DND-41 (cell line): ENCODE results near the gene MSH5.

Experiments used
- CTCF ChIP-seq: IDR thresholded peaks from 2 replicates; pipeline ENCODE4 v1.5.1; 2012; ENCODE audit warnings: borderline replicate concordance, low read length, moderate library complexity, mild to moderate bottlenecking; ENCODE audit not compliant: poor library complexity, severe bottlenecking; ENCODE audit errors: extremely low read depth
- EZH2 ChIP-seq: IDR thresholded peaks from 3 replicates; pipeline ENCODE4 v1.6.1; 2012; ENCODE audit warnings: borderline replicate concordance, low read depth, mild to moderate bottlenecking, moderate library complexity, low read length, inconsistent platforms; ENCODE audit not compliant: severe bottlenecking

GRCh38 chr6:31733734-31734133, 6.1 kb upstream of the MSH5 start:
- no peak for TF ChIP-seq CTCF
- no peak for TF ChIP-seq EZH2
